NOMO-1 (cell line): ENCODE data around the gene PRR5.

Experiments
- DNase-seq, 2 experiments: peaks; one replicate each; lab custom pipeline; 2025; ENCODE audit not compliant: unreplicated experiment in 2 of 2; lab: John Stamatoyannopoulos, UW

Gene PRR5

DNA sequence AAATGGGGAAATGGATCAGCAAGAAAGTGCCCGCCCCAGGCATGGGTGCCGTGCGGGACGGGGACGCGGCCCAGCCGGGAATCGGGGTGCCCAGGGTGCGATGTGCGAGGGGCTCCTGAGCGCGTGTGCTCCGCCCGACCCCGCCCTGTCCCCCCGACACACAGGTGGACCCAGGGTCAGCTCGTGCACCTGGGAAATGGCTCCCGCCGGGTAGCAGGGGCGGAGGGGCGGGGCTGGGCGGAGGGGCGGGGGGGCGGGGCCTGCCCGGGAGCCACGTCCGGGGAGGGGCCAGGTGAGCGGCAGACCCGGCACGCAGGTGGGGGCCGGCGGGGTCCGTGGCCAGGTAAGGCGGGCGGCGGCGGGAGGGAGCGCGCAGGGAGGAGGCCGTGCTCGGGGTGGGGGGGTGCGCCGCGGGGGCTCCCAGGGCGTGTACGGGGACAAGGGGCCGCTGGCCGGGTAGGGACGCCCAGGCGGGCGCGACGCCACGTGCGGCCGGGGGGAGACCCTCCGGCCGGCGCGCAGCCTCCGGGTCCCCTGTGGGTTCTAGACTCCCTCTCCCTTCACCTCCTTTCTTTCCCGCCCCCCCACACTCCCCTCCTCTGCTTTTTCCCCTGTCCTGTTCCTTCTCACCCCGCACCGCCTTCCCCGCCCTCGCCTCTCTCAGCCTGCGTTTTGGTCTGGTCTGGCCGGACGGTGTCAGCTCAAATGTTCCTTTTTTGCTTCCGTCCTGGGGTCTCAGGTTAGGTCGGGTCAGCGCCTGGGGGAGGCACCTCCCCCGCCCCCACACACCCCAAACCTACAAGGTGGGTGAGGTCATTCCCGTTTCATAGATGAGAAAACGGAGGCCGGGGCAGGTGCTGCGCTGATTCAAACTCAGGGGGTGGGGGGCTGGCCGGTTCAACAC, 50.5 kb downstream of the PRR5 start, which contains the start of gene ARHGAP8:
TSS of gene ARHGAP8 (plus strand) at position 291 of the 904 bp plus-strand sequence. CDS start 33,953 bp downstream, outside the sequence.
- DNase-seq, result no peak

DNA sequence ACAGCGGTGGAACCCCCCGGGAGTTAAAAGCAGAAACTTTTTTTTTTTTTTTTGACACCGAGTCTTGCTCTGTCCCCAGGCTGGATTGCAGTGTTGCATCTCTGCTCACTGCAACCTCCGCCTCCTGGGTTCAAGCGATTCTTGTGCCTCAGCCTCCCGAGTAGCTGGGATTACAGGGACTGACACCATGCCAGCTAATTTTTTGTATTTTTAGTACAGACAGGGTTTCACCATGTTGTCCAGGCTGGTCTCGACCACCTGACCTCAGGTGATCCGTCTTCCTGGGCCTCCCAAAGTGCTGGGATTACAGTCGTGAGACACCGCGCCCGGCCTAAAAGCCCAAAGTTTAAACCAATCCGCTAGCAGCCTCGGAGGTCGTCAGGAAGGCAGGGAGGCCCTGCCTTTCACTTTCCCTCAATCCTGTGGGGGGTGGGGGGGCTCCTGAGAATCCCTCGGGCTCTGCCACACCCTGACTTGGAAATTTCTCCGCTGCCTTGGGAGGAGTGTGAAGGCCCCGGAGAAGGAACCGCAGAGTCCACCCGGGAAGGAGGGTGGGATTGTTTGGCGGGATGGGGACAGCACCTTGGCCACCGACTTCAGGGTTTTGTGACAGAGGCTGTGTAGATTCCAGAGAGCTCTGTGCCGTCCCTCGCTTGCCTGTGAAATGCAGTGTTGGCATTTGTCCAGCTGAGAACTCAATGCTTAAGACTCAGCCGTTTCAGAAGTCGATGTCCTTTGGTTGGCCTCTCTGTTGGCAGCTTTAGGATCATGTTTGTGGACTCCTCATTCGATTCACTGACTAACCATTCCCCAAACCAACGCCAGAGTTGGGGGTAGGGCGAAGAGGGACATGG, 51.4 kb downstream of the PRR5 start:
- DNase-seq, result no peak

- DNase-seq, result no peak
Observed at GRCh38 chr22:44754998-44755397, 53.0 kb downstream of the PRR5 start.

DNA sequence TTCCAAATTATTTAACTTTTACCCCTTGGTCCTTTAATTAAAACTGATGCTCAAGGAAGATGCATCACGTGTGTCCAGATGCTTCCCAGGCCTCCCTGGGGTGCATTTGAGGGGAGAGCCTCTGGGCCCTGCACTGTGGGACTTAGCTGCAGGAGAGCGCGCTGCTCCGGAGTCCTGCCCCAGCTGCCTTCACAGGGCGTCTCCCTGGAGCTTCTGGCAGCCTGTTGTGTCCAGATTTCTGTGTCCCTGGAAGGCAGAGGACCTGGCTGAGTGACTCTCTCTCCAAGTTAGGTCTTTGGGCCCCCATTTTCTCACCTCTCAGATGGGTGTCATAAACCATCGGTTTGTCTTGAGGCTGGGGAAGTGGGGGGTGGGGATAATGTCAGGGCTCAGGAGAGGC, 53.4 kb downstream of the PRR5 start:
- no peak for DNase-seq

- no peak for DNase-seq
Observed at GRCh38 chr22:44755956-44756361, 54.0 kb downstream of the PRR5 start.

DNA sequence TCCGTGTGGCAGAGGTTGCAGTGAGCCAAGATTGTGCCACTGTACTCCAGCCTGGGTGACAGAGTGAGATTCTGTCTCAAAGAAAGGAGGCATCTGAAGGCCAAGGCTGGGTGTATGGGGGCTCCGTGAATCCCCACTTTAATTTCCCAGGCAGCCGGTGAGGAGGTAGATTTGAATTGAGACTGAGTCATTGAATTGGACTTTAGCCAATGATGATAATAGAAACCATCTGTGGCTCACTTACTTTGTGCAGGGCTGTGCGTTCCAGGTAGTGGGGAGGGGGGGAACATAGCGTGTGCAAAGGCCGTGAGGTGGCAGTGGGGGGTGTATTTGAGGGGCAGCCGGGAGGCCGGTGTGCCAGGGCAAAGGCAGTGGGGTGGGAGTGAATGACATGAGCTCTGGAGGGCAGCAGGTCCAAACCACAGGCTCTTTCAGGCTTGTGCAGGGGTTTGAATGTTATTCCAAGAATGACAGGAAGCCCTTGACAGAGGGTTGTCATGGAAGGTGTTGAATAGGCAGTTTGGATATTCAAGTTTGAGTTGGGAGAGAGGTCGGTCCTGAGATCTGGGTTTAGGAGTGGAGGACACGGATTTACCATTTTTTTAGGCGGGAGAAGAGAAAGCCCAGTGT, 56.5 kb downstream of the PRR5 start:
- DNase-seq, result no peak

DNA sequence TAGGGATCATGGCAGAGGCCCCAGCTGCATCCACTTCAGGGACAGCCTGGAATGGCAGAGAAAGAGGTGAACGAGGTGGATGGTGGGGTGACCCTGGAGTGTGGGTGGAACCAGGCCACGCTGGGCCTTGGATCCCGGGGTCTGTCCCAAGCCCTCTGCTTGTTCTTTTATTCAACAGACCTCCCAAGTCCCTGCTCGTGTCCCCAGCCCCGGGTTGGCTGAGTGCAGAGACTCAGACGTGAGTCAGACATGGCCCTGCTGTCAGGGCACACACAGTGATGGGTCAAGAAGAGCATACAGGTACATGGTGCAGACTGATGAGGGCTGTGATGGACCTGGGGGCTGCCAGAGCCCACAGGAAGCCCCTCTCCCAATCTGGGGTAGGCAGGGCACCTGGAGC, 57.0 kb downstream of the PRR5 start:
- DNase-seq, result no peak

GRCh38 chr22:44759430-44760310, 57.7 kb downstream of the PRR5 start:
- no peak for DNase-seq

GRCh38 chr22:44760476-44760875, 58.5 kb downstream of the PRR5 start:
- DNase-seq, result no peak

DNA sequence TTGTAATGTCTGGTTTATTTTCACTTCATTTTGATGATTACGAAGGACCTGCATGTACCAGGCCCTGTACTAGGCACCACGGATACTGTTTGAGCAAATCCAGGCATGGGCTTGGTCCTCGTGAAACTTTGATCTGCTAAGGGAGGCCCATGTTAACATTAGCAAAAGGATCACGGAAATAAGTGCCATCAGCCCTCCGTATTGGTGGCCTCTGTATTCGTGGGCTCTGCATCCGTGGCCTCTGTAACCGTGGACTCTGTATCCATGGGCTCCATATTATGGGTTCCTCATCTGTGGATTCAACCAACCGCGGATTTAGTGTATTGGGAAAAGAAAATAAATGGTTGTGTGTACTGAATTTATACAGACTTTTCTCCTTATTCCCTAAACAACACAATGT, 59.0 kb downstream of the PRR5 start:
- DNase-seq, result no peak

- no peak for DNase-seq
Observed at GRCh38 chr22:44764373-44764772, 62.4 kb downstream of the PRR5 start.

DNA sequence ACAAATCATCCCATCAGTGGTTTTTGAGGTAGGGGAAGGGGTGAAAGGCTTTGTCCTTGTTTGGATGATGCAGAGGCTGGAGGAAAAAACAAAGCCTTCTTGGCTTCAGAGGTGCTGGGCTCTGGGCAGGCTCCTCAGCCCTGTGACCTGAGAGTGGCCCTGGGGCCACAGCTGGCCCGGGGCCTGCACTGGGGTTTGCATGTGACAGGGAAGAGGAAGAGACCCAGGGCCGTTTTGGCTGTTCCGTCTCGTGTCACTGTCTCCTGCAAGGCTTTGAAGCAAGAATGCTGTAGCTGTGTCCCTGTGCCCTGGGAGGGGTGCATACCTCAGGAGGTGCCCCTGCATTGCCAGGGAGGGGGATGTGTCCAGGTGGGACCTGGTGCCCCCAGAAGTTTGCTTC, 63.0 kb downstream of the PRR5 start:
- no peak for DNase-seq

GRCh38 chr22:44765571-44766285, 63.7 kb downstream of the PRR5 start:
- no peak for DNase-seq

DNA sequence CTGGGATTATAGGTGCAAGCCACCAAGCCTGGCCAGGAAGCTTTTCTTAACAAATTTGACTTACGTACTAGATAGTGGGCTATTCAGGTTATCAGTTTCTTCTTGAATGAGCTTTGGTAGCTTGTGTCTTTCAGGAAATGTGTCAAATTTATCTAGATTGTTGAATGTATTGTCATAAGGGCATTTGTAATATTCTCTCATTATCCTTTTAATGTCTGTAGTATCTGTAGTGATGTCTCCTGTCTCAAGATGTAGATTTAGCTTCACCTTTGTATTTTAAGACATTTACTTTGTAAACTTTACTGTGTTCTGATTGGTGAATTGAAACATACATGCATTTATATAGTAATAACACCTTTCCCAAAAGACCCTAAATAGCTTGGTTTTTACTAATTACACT, 71.1 kb downstream of the PRR5 start:
- DNase-seq, result no peak

DNA sequence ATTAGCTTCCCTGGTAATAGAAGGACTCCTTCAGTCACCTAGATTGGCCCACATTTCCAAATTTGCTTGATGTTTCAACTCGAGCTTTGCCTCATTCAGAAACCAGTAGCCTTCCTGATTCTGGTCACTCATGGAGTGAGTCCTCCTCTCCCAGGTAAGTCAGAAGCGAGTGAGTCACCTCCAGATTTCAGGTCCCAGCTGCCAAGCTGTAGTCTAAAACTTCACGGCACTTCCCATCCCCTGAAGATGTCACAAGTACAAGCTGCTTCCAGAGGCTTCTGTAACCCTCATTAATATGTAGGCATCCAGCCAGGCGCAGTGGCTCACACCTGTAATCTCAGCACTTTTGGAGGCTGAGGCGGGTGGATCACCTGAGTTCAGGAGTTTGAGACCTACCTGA, 73.9 kb downstream of the PRR5 start:
- no peak for DNase-seq

DNA sequence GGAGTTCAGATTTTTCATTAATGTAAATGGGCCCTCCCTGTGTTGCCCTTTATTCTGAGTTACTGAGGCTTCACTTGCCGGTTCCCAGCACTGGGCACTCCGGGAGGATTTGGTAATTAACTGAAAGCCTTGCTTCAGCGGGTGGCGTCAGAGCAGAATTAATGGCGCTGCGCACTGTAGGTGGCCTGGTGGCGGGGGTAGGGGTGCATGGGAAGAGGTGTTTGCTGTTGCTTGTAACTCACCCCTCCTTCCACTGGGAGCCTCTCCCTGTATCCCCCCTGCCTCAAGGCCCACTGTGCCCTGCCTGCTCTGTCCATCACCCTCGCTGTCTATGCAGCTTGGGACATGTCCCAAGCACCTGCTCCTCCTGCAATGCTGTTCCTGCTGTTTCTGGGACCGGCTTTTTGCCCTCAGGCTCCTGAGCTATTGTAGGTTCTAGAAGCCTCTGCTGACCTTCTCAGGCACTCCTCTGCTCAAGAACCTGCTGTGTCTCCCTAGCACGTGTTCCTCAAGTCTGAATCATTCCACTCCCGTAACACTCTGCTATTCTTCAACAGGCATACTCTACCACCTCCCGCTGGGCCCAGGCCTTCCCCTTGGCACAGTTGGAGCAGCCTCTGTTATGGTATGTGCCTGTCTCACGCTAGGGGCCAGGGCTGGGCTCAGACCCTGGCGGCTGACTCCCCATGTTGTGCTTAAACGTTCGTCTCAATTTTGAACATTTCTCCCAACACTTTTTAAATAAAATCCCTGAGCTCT, 74.8 kb downstream of the PRR5 start:
- no peak for DNase-seq

GRCh38 chr22:44777364-44777755, 75.4 kb downstream of the PRR5 start:
- no peak for DNase-seq

DNA sequence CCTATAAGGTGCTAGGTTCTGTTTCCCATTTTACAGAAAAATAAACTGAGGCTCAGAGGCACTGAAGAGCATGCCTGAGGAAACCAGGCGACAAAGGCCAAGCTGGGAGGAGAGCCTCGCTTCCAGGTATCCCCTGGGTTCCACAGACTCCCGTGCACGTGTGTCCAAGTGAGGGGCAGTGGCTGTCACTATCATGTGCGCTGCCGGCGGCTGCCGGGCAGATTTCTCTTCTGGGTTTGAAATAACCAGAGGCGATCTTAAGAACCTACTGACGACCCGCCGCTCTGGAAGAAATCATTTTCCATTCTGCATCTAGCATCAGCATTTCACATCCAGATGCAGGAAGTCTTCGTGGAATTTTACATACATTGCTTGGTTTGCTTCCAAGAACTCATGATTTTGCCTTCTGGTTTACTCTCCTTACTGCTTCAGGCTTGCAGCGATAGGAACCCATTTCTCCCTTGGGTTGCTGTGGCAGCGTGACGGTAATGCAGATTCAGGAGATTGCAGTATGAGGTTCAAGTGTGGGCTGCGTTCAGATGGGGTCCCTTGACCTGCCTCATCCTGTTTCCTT, 79.0 kb downstream of the PRR5 start:
- DNase-seq, result no peak
